Measurements from ENCODE around the gene UNC13C.

The UNC13C gene

GRCh38 chr15:53985562-53985961 lies 7.3 kb downstream of the UNC13C start:
- no peak for TF ChIP-seq CTCF (IDR thresholded peaks at IDR 0.05)

GRCh38 chr15:53987480-53987879 lies 9.2 kb downstream of the UNC13C start:
- no peak for TF ChIP-seq CTCF (IDR thresholded peaks at IDR 0.05)

- no peak for TF ChIP-seq CTCF (IDR thresholded peaks at IDR 0.05)
These were observed 29.0 kb downstream of the UNC13C start for GRCh38 chr15:54007256-54007655.

GRCh38 chr15:54011656-54012055 lies 33.4 kb downstream of the UNC13C start:
- no peak for TF ChIP-seq CTCF (IDR thresholded peaks at IDR 0.05)

- TF ChIP-seq CTCF (IDR thresholded peaks at IDR 0.05), result no peak
These were observed 35.9 kb downstream of the UNC13C start for GRCh38 chr15:54014067-54014655.

- no peak for TF ChIP-seq CTCF (IDR thresholded peaks at IDR 0.05)
These were observed 39.0 kb downstream of the UNC13C start for GRCh38 chr15:54017251-54017650.

GRCh38 chr15:54017959-54018358 lies 39.7 kb downstream of the UNC13C start:
- TF ChIP-seq CTCF (IDR thresholded peaks at IDR 0.05), result no peak

- no peak for TF ChIP-seq CTCF (IDR thresholded peaks at IDR 0.05)
These were observed 48.0 kb downstream of the UNC13C start for GRCh38 chr15:54026258-54026657.

Measured in LNCAP (cell line).